NCI-H226 (cell line): ENCODE measurements around the gene COL20A1.

Source experiments
- DNase-seq: peaks from one replicate; pipeline ENCODE4 v3.0.0-alpha.2; 2015

The COL20A1 gene

GRCh38 chr20:63310265-63310991, 17.4 kb downstream of the COL20A1 start:
- DNase-seq = no peak

- no peak for DNase-seq
These were observed 18.3 kb downstream of the COL20A1 start for GRCh38 chr20:63311186-63311832.

GRCh38 chr20:63311833-63312243, 18.9 kb downstream of the COL20A1 start:
- DNase-seq = no peak

- DNase-seq = no peak
These were observed 19.3 kb downstream of the COL20A1 start for GRCh38 chr20:63312273-63312672.

GRCh38 chr20:63312690-63313348, 19.8 kb downstream of the COL20A1 start:
- no peak for DNase-seq

- no peak for DNase-seq
These were observed 20.5 kb downstream of the COL20A1 start for GRCh38 chr20:63313349-63314014.

- DNase-seq = no peak
These were observed 21.1 kb downstream of the COL20A1 start for GRCh38 chr20:63314015-63314471.

- no peak for DNase-seq
These were observed 21.7 kb downstream of the COL20A1 start for GRCh38 chr20:63314566-63315239.

GRCh38 chr20:63315240-63315689, 22.3 kb downstream of the COL20A1 start:
- no peak for DNase-seq

GRCh38 chr20:63315731-63316491, 22.9 kb downstream of the COL20A1 start:
- no peak for DNase-seq

GRCh38 chr20:63316502-63316921, 23.5 kb downstream of the COL20A1 start:
- no peak for DNase-seq

- DNase-seq = no peak
These were observed 24.1 kb downstream of the COL20A1 start for GRCh38 chr20:63317061-63317460.

GRCh38 chr20:63317601-63318291, 24.8 kb downstream of the COL20A1 start:
- DNase-seq = no peak

- no peak for DNase-seq
These were observed 25.6 kb downstream of the COL20A1 start for GRCh38 chr20:63318391-63319163.

GRCh38 chr20:63319164-63320040, 26.4 kb downstream of the COL20A1 start:
- DNase-seq = no peak

GRCh38 chr20:63320041-63320511, 27.1 kb downstream of the COL20A1 start:
- no peak for DNase-seq

- DNase-seq = no peak
These were observed 27.7 kb downstream of the COL20A1 start for GRCh38 chr20:63320616-63321147.

- no peak for DNase-seq
These were observed 28.3 kb downstream of the COL20A1 start for GRCh38 chr20:63321148-63321831.
